K562 (cell line): ENCODE measurements around the gene PFAS. TPM values are rescaled to one million over a fixed set of nuclear protein-coding genes. Genes with fewer than 3 reads are reported as not detected.

Source experiments
- ARNT ChIP-seq, 2 experiments: fragments of 450-650 bp; IDR thresholded peaks; 2 replicates each; pipeline ENCODE4 v1.6.1; 2016; ENCODE audit warnings: mild to moderate bottlenecking in 1 of 2
- CBX3 ChIP-seq, 2 experiments: IDR thresholded peaks; 1 replicate in 1 of 2; 2 replicates in 1 of 2; pipeline ENCODE4 v1.6.1; 2012; ENCODE audit warnings: inconsistent platforms in 2 of 2, low read length in 2 of 2, borderline replicate concordance in 1 of 2, control low read depth in 1 of 2
- ERF ChIP-seq: fragments of 450-650 bp; formaldehyde crosslinking; IDR thresholded peaks from 2 replicates; pipeline ENCODE4 v1.4.0; 2020; ENCODE audit warnings: mild to moderate bottlenecking, mixed read lengths
- FIP1L1 ChIP-seq: fragments of 200-400 bp; formaldehyde crosslinking; IDR thresholded peaks from 2 replicates; pipeline ENCODE4 v1.6.1; 2018; ENCODE audit warnings: mild to moderate bottlenecking, low read depth, low read length; ENCODE audit not compliant: poor library complexity, severe bottlenecking
- HMGN3 ChIP-seq: IDR thresholded peaks from 2 replicates; pipeline ENCODE4 v1.6.1; 2011; ENCODE audit warnings: borderline replicate concordance, low read depth, mild to moderate bottlenecking, mixed read lengths, low read length; ENCODE audit not compliant: insufficient read length; ENCODE audit errors: extremely low read depth
- KAT2B ChIP-seq: IDR thresholded peaks from one replicate; pipeline ENCODE4 v1.6.1; 2012; ENCODE audit warnings: low read depth, mild to moderate bottlenecking, control low read depth, inconsistent platforms, low read length, moderate library complexity
- NRF1 ChIP-seq, 2 experiments: fragments of 450-650 bp; IDR thresholded peaks in 1 of 2; conservative IDR thresholded peaks in 1 of 2; 2 replicates each; pipeline ENCODE4 v1.6.1; 2014; ENCODE audit warnings: mild to moderate bottlenecking in 2 of 2
- PHTF2 ChIP-seq: fragments of 250-450 bp; sonication (Bioruptor Pico); IDR thresholded peaks from 2 replicates; pipeline ENCODE4 v1.5.0; 2021; ENCODE audit warnings: mild to moderate bottlenecking
- SREBF1 ChIP-seq: fragments of 150-350 bp; IDR thresholded peaks from 2 replicates; pipeline ENCODE4 v1.6.1; 2014; ENCODE audit warnings: antibody characterized with exemption, low read depth, low read length, borderline replicate concordance
- SRSF9 ChIP-seq: fragments of 200-400 bp; formaldehyde crosslinking; IDR thresholded peaks from 2 replicates; pipeline ENCODE4 v1.6.1; 2017; ENCODE audit warnings: low read depth, low read length, borderline replicate concordance
- TBP ChIP-seq: optimal IDR thresholded peaks from 2 replicates; pipeline ENCODE3; 2011; ENCODE audit warnings: low read depth, low read length, improper control_type of control experiment
- THRAP3 ChIP-seq: fragments of 450-650 bp; IDR thresholded peaks from 2 replicates; pipeline ENCODE4 v1.6.1; 2016; ENCODE audit warnings: mild to moderate bottlenecking, inconsistent platforms, borderline replicate concordance
- ZNF12 ChIP-seq: sonication (generic); formaldehyde crosslinking; IDR thresholded peaks from 2 replicates; pipeline ENCODE4 v1.4.0; 2020; ENCODE audit warnings: mild to moderate bottlenecking, missing genetic modification reagents
- ZNF197 ChIP-seq: fragments of 200-800 bp; sonication (Bioruptor generic); IDR thresholded peaks from 2 replicates; pipeline ENCODE4 v1.6.1; 2016; ENCODE audit warnings: low read depth, missing genetic modification characterization, missing compliant biosample characterization
- ZNF224 ChIP-seq: sonication (generic); formaldehyde crosslinking; IDR thresholded peaks from 2 replicates; pipeline ENCODE4 v1.8.0; 2022; ENCODE audit warnings: mild to moderate bottlenecking, missing genetic modification reagents
- ZNF76 ChIP-seq: fragments of 250-450 bp; sonication (Bioruptor Pico); IDR thresholded peaks from 2 replicates; pipeline ENCODE4 v1.4.0; 2020; ENCODE audit warnings: mild to moderate bottlenecking, moderate library complexity, borderline replicate concordance
- polyA plus RNA-seq, 8 experiments: library from polyadenylated mRNA; depleted of rRNA in 4 of 8; stranded (reverse) in 5 of 8; unstranded in 3 of 8; fragments of >200 nt; fragmentation: Nextera tagmentation in 2 of 8; fragmentation: Illumina TruSeq in 1 of 8; extraction: Ambion mirVana in 2 of 8; extraction: Trizol in 1 of 8; gene quantifications; 2 replicates each; pipeline versions ENCODE4 v1.2.1 to v1.2.3, GENCODE V29; 2011 to 2014; ENCODE audit warnings: inconsistent platforms in 1 of 8, missing spikeins in 1 of 8
- total RNA-seq, 7 experiments: library from RNA; depleted of rRNA in 6 of 7; stranded (reverse); fragments of >200 nt in 6 of 7; fragmentation: Illumina TruSeq in 2 of 7; extraction: Trizol in 2 of 7; gene quantifications; 2 replicates each; pipeline versions ENCODE4 v1.2.1 to v1.2.3, GENCODE V29; 2011 to 2021; ENCODE audit warnings: low replicate concordance in 1 of 7
- TF ChIP-seq, protein P1 (sequence below): fragments of 250-450 bp; sonication (Bioruptor Pico); IDR thresholded peaks from 2 replicates; pipeline ENCODE4 v1.5.0; 2021; ENCODE audit warnings: mild to moderate bottlenecking, borderline replicate concordance
- TF ChIP-seq, protein P2 (sequence below): fragments of 250-450 bp; sonication (Bioruptor Pico); IDR thresholded peaks from 2 replicates; pipeline ENCODE4 v1.9.0; 2021; ENCODE audit warnings: mild to moderate bottlenecking, inconsistent platforms
- TF ChIP-seq, protein P3 (sequence below): fragments of 450-650 bp; IDR thresholded peaks from 2 replicates; pipeline ENCODE4 v1.6.1; 2018; ENCODE audit warnings: mild to moderate bottlenecking, low read depth; ENCODE audit not compliant: partially characterized antibody
- TF ChIP-seq, protein P4 (sequence below): IDR thresholded peaks from 2 replicates; pipeline ENCODE4 v1.6.1; 2014; ENCODE audit warnings: antibody characterized with exemption

PFAS gene
- total and polyA plus RNA-seq, 9 of the 15 experiments (the other 6 are each of a cell fraction or from before 2014, with no cell fraction given) = 11.6 to 131 (median 43.9) TPM

DNA sequence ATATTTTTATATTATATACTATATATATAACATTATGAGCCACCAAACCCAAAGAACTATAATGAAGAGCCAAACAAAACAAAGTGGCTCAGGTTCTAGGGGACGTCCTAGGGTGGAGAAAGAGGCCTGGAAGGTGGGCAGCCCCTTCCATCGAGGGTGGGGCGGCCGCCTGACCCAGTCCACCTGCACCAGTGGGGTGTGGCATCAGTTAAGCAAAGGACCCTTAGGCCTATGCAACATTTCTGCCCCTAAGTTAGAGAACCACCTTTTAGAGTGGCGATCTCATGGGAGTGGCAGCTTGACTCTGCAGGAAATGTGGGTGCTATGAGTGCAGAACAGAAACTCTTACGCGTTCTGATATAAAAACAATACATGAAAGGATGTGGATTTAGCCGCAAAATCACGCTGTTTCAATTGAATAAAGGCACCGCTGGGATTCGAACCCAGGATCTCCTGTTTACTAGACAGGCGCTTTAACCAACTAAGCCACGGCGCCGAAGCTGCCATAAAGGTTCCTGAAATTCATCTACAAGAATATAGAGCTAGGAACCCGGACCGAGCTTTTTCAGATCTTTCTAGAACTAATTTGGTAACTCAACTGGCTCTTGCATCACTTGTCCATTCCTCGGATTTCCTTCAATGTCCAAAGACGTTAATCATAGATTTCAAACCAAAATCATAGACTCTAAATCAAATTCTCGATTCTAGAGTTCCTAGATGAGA, 23.1 kb upstream of the PFAS start (continued):
- TF ChIP-seq, protein P1, sequence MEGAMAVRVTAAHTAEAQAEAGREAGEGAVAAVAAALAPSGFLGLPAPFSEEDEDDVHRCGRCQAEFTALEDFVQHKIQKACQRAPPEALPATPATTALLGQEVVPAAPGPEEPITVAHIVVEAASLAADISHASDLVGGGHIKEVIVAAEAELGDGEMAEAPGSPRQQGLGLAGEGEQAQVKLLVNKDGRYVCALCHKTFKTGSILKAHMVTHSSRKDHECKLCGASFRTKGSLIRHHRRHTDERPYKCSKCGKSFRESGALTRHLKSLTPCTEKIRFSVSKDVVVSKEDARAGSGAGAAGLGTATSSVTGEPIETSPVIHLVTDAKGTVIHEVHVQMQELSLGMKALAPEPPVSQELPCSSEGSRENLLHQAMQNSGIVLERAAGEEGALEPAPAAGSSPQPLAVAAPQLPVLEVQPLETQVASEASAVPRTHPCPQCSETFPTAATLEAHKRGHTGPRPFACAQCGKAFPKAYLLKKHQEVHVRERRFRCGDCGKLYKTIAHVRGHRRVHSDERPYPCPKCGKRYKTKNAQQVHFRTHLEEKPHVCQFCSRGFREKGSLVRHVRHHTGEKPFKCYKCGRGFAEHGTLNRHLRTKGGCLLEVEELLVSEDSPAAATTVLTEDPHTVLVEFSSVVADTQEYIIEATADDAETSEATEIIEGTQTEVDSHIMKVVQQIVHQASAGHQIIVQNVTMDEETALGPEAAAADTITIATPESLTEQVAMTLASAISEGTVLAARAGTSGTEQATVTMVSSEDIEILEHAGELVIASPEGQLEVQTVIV (CRISPR knock-in tag) = no peak
- TF ChIP-seq ERF = no peak
- TF ChIP-seq, protein P2, sequence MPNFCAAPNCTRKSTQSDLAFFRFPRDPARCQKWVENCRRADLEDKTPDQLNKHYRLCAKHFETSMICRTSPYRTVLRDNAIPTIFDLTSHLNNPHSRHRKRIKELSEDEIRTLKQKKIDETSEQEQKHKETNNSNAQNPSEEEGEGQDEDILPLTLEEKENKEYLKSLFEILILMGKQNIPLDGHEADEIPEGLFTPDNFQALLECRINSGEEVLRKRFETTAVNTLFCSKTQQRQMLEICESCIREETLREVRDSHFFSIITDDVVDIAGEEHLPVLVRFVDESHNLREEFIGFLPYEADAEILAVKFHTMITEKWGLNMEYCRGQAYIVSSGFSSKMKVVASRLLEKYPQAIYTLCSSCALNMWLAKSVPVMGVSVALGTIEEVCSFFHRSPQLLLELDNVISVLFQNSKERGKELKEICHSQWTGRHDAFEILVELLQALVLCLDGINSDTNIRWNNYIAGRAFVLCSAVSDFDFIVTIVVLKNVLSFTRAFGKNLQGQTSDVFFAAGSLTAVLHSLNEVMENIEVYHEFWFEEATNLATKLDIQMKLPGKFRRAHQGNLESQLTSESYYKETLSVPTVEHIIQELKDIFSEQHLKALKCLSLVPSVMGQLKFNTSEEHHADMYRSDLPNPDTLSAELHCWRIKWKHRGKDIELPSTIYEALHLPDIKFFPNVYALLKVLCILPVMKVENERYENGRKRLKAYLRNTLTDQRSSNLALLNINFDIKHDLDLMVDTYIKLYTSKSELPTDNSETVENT (CRISPR knock-in tag) = no peak
- TF ChIP-seq PHTF2 (CRISPR knock-in tag) = no peak
- TF ChIP-seq KAT2B = no peak
- 0 out of 2 replicates have a peak, but pooled peaks have one; percentile 10 for TF ChIP-seq ZNF197 (CRISPR knock-in tag)
- no peak for TF ChIP-seq SRSF9
- TF ChIP-seq SREBF1 = no peak
- TF ChIP-seq CBX3 (IDR thresholded peaks at IDR 0.05; ENCODE audit: borderline replicate concordance in 1 of 2, low read length in 2 of 2) = peak in 1 of 2 experiments; percentile 27; a peak in 1 of 3 replicates
- no peak for TF ChIP-seq ZNF12
- TF ChIP-seq THRAP3 = peak; percentile 42; the same call in 1 of the 2 replicates
- TF ChIP-seq, protein P3, sequence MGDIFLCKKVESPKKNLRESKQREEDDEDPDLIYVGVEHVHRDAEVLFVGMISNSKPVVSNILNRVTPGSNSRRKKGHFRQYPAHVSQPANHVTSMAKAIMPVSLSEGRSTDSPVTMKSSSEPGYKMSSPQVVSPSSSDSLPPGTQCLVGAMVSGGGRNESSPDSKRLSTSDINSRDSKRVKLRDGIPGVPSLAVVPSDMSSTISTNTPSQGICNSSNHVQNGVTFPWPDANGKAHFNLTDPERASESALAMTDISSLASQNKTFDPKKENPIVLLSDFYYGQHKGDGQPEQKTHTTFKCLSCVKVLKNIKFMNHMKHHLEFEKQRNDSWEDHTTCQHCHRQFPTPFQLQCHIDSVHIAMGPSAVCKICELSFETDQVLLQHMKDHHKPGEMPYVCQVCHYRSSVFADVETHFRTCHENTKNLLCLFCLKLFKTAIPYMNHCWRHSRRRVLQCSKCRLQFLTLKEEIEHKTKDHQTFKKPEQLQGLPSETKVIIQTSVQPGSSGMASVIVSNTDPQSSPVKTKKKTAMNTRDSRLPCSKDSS = no peak
- no peak for TF ChIP-seq ZNF224 (CRISPR knock-in tag)
- no peak for TF ChIP-seq NRF1 (conservative IDR thresholded peaks at IDR 0.05 in 1 of 2, IDR thresholded peaks at IDR 0.05 in 1 of 2)
- TF ChIP-seq FIP1L1 = no peak
- TF ChIP-seq ZNF76 (CRISPR knock-in tag) = no peak
- TF ChIP-seq ARNT (IDR thresholded peaks at IDR 0.05) = peak; percentile 80 to 89
- TF ChIP-seq, protein P4, sequence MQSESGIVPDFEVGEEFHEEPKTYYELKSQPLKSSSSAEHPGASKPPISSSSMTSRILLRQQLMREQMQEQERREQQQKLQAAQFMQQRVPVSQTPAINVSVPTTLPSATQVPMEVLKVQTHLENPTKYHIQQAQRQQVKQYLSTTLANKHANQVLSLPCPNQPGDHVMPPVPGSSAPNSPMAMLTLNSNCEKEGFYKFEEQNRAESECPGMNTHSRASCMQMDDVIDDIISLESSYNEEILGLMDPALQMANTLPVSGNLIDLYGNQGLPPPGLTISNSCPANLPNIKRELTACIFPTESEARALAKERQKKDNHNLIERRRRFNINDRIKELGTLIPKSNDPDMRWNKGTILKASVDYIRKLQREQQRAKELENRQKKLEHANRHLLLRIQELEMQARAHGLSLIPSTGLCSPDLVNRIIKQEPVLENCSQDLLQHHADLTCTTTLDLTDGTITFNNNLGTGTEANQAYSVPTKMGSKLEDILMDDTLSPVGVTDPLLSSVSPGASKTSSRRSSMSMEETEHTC = no peak
- TF ChIP-seq HMGN3 = no peak
- peak; percentile 98 for TF ChIP-seq TBP
